ENCODE results near the gene HMX1. TPM values are rescaled to one million over a fixed set of nuclear protein-coding genes. Genes with fewer than 3 reads are reported as not detected.

HMX1 gene
- total RNA-seq, 4 donors from 2014 or later: 0.17 TPM; not detected in 3

DNA sequence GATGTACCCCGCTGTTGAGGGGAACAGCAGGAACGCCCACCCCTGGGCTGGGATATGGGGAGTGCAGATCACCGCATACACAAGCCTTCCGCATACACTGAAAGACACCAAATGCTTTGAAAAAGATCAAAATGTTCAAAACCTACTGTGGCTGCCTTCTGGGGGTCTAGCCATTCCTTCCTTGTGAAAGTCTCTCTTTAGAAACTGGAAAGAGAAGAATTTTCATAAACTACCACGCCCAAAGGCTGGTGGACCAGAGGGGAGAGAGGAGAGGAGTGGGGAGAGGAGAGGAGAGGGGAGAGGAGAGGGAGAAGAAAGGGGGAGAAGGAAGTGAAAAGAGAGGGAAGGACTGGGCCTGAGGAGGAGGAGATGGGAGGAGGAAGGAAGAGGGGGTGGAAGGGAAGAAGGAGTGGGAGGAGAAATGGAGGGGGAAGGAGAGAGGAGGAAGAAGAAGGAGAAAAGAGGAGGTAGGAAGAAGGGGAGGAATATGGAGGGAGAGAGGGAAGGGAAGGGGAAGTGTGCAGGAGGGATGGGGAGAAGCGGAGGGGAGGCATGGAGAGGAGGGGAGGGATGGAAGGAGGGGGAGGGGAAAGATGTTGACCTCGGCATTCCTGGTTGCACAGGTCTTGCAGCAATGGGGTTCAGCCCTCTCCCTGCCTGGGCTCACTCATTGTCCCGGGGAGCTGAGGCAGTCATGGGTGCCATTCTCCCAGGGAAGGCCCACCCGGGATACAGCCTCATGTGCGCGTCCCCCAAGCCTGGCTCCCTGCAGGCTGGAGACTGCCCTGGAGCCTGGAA, 5.5 kb upstream of the HMX1 start:
- H3K27ac ChIP-seq (replicated peaks in 1 of 4): no peak overlapping the region
- intact Hi-C loops (cut with DNase I): no loop called here
- no peak overlapping the region for H3K4me3 ChIP-seq
- 15% methylated on average over 8 of the region's 11 CpGs for WGBS
- no peaks in the 10 kb centered on the region for H3K36me3 ChIP-seq
- no peaks in the 10 kb centered on the region for H3K9me3 ChIP-seq
- no peak for DNase-seq (ENCODE audit: extremely low spot score)
- TF ChIP-seq, protein P1, sequence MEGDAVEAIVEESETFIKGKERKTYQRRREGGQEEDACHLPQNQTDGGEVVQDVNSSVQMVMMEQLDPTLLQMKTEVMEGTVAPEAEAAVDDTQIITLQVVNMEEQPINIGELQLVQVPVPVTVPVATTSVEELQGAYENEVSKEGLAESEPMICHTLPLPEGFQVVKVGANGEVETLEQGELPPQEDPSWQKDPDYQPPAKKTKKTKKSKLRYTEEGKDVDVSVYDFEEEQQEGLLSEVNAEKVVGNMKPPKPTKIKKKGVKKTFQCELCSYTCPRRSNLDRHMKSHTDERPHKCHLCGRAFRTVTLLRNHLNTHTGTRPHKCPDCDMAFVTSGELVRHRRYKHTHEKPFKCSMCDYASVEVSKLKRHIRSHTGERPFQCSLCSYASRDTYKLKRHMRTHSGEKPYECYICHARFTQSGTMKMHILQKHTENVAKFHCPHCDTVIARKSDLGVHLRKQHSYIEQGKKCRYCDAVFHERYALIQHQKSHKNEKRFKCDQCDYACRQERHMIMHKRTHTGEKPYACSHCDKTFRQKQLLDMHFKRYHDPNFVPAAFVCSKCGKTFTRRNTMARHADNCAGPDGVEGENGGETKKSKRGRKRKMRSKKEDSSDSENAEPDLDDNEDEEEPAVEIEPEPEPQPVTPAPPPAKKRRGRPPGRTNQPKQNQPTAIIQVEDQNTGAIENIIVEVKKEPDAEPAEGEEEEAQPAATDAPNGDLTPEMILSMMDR (IDR thresholded peaks at IDR 0.05): no peak
- peaks cover 0 to 100% (median 38%) of the 10 kb centered on the region in 4 donors for H3K27me3 ChIP-seq
- peaks cover 0 to 18% (median 13%) of the 10 kb centered on the region in 4 donors for H3K4me1 ChIP-seq

DNA sequence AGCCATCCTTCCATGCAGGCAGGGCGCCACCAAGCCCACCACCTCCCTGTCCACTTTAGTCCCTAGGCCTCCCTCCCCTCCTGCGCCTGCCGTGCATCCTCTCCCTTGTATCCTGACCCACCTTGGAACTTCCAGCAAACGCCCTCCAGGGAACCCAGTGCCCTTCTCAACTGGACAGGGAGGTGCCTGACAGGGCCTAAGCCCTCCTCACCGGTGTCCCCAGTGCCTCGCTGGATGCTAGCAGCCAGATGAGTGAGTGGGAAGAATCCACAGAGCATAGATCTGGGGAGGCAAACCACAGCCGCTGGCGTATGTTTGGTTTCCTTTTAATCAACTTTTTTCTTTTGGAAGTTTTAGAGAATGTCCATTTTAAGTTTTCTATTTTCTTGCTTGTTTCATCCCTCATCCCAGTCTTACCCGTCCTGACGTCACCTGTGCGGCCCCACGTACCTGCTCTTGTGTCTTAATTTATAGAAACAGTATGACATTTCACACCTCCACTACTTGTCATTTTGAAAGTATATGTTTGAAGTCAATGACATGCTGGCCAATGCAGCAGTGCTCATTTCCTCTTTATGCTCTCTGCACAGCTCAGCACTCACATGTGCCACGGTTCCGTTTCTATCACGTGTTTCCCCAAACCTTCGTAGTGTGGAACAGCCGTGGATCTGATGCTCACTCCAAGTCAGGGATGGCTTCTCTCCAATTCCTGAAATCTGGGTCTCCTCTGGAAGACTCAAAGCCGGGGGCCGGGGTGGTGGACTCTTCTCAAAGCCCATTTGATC, 3.4 kb upstream of the HMX1 start:
- Histone ChIP-seq H3K36me3 (no peaks in the 10 kb centered on the region), H3K27me3 (peaks cover 0 to 100% (median 44%) of the 10 kb centered on the region in 4 donors), H3K4me3 (no peak overlapping the region), H3K9me3 (no peaks in the 10 kb centered on the region), H3K27ac (replicated peaks in 1 of 4) (no peak overlapping the region), H3K4me1 (peaks cover 0 to 35% (median 29%) of the 10 kb centered on the region in 4 donors)
- DNase-seq (ENCODE audit: extremely low spot score): no peak
- intact Hi-C loops (cut with DNase I): no loop called here
- TF ChIP-seq POLR2A (IDR thresholded peaks at IDR 0.05; ENCODE audit: low read depth) (no peak), EP300 (IDR thresholded peaks at IDR 0.05) (no peak), POLR2AphosphoS5 (IDR thresholded peaks at IDR 0.05) (no peak)
- TF ChIP-seq, protein P1 (IDR thresholded peaks at IDR 0.05): no peak
- 20% methylated on average over 19 of the region's 19 CpGs for WGBS

DNA sequence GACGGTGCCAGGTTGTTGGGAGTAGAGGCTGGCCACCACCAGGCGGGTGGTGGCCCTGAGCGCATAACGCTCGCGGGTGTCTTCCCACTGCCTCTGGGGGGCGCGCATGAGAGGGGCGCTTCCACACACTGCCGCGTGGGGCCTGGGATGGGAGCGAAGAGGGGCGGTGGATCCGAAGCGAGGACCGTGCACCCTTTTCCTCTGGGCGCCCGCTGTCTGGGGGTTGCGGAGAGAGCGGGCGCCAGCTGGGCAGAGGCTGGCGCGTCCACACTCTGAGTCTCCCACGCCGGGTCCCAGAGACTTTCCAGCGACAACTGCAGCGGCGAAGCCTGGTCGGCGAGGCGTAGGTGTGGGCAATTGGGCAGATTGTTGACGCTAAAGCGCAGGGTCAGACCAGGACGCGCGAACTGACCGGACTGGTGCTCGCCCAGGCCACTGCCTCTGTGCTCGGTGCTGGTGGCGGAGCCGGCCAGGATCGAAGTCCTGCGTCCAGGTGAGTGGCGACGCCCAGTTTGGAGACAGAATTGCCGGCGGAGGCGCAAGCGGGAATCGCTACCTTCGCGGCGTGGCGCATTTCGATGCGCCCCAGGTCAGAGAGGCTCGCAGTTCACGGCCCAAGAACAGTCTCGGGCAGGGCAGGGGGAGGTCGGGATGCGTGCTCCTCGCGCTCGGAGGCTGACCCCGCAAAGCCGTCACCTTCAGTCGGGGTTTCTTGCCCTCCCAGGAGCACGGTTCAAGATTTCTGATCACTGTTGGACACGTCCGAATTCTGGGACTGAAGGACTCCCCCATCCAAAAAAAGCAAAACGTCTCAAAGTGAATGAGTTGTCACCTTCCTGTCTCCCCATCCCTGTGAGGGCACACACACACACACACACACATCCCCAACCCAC, 2.6 kb upstream of the HMX1 start:
- WGBS: 3% methylated on average over 13 of the region's 71 CpGs

More for the DNA sequence above, 2.6 kb upstream of the HMX1 start:
- peaks cover 0 to 36% (median 29%) of the 10 kb centered on the region in 4 donors for H3K4me1 ChIP-seq
- no peak overlapping the region for H3K4me3 ChIP-seq
- TF ChIP-seq POLR2AphosphoS5 (IDR thresholded peaks at IDR 0.05) (no peak), POLR2A (IDR thresholded peaks at IDR 0.05; ENCODE audit: low read depth) (no peak), EP300 (IDR thresholded peaks at IDR 0.05) (no peak)
- TF ChIP-seq, protein P1 (IDR thresholded peaks at IDR 0.05): no peak
- H3K36me3 ChIP-seq: no peaks in the 10 kb centered on the region
- intact Hi-C loops (cut with DNase I): no loop called here
- no peak overlapping the region for H3K27ac ChIP-seq (replicated peaks in 1 of 4)
- H3K9me3 ChIP-seq: no peaks in the 10 kb centered on the region
- H3K27me3 ChIP-seq: peaks cover 0 to 100% (median 51%) of the 10 kb centered on the region in 4 donors
- no peak for DNase-seq (ENCODE audit: extremely low spot score)
